ENCODE data around the gene CLIP2. TPM values are rescaled to one million over a fixed set of nuclear protein-coding genes. Genes with fewer than 3 reads are reported as not detected.
"Not testable (repeated sequence)": the region's sequence is repeated elsewhere in the genome, so short reads cannot be mapped to it uniquely, and the experiment has no call there.

Gene CLIP2
- 57.7 TPM for polyA plus RNA-seq (2013, experiment 1 of 2)
- polyA plus RNA-seq (2013, experiment 2 of 2), result 45.1 TPM

GRCh38 chr7:74289018-74289658, at the start of gene CLIP2:
TSS of gene CLIP2 (plus strand) at chr7:74289407. CDS start at chr7:74317547, 28,140 bp downstream.
- no peaks in the 10 kb centered on the region for H3K9me3 ChIP-seq (ENCODE audit: control insufficient read depth, low read length)
- peak within 1 kb of the TSS; percentile 57 for H3K27ac ChIP-seq (ENCODE audit: low read depth, low read length, severe bottlenecking)
- H3K4me3 ChIP-seq (ENCODE audit: extremely low read depth, insufficient read depth, low read length, poor library complexity, severe bottlenecking), result peak within 1 kb of the TSS; percentile 86
- WGBS, 2 experiments (ENCODE audit: insufficient coverage in 2 of 2), result 1 to 8% methylated on average over 8 to 43 of the region's 67 CpGs
- H3K36me3 ChIP-seq (ENCODE audit: control insufficient read depth, insufficient read depth, low read length), result no peaks in the 10 kb centered on the region
- H3K4me1 ChIP-seq (ENCODE audit: control insufficient read depth, insufficient read depth, low read length, poor library complexity, severe bottlenecking), result peaks cover 14% of the 10 kb centered on the region

- Histone ChIP-seq H3K4me3 (ENCODE audit: extremely low read depth, insufficient read depth, low read length, poor library complexity, severe bottlenecking) (no peak overlapping the region), H3K36me3 (ENCODE audit: control insufficient read depth, insufficient read depth, low read length) (peaks cover 91% of the 10 kb centered on the region), H3K4me1 (ENCODE audit: control insufficient read depth, insufficient read depth, low read length, poor library complexity, severe bottlenecking) (peaks cover 4% of the 10 kb centered on the region), H3K27ac (ENCODE audit: low read depth, low read length, severe bottlenecking) (no peak overlapping the region), H3K9me3 (ENCODE audit: control insufficient read depth, low read length) (no peaks in the 10 kb centered on the region)
- WGBS, 2 experiments (ENCODE audit: insufficient coverage in 2 of 2), result 100% methylated on average over 1 to 2 of the region's 4 CpGs
Observed at GRCh38 chr7:74240482-74240881, 48.7 kb upstream of the CLIP2 start.

- no peak overlapping the region for H3K4me3 ChIP-seq (ENCODE audit: extremely low read depth, insufficient read depth, low read length, poor library complexity, severe bottlenecking)
- no peak overlapping the region for H3K27ac ChIP-seq (ENCODE audit: low read depth, low read length, severe bottlenecking)
- H3K4me1 ChIP-seq (ENCODE audit: control insufficient read depth, insufficient read depth, low read length, poor library complexity, severe bottlenecking), result peaks cover 4% of the 10 kb centered on the region
- WGBS, 2 experiments (ENCODE audit: insufficient coverage in 2 of 2), result 90 to 95% methylated on average over 3 to 4 of the region's 6 CpGs
- H3K36me3 ChIP-seq (ENCODE audit: control insufficient read depth, insufficient read depth, low read length), result peaks cover 86% of the 10 kb centered on the region
- no peaks in the 10 kb centered on the region for H3K9me3 ChIP-seq (ENCODE audit: control insufficient read depth, low read length)
Observed at GRCh38 chr7:74242122-74242443, 47.1 kb upstream of the CLIP2 start.

- H3K4me3 ChIP-seq (ENCODE audit: extremely low read depth, insufficient read depth, low read length, poor library complexity, severe bottlenecking), result no peak overlapping the region
- H3K27ac ChIP-seq (ENCODE audit: low read depth, low read length, severe bottlenecking), result no peak overlapping the region
- peaks cover 91% of the 10 kb centered on the region for H3K36me3 ChIP-seq (ENCODE audit: control insufficient read depth, insufficient read depth, low read length)
- WGBS, 2 experiments (ENCODE audit: insufficient coverage in 2 of 2), result 90 to 100% methylated on average over 3 to 4 of the region's 4 CpGs
- H3K9me3 ChIP-seq (ENCODE audit: control insufficient read depth, low read length), result no peaks in the 10 kb centered on the region
- no peaks in the 10 kb centered on the region for H3K4me1 ChIP-seq (ENCODE audit: control insufficient read depth, insufficient read depth, low read length, poor library complexity, severe bottlenecking)
Observed at GRCh38 chr7:74246497-74246896, 42.7 kb upstream of the CLIP2 start.

GRCh38 chr7:74248156-74248555, 41.1 kb upstream of the CLIP2 start:
- Histone ChIP-seq H3K36me3 (ENCODE audit: control insufficient read depth, insufficient read depth, low read length) (peaks cover 85% of the 10 kb centered on the region), H3K27ac (ENCODE audit: low read depth, low read length, severe bottlenecking) (no peak overlapping the region), H3K4me3 (ENCODE audit: extremely low read depth, insufficient read depth, low read length, poor library complexity, severe bottlenecking) (no peak overlapping the region), H3K9me3 (ENCODE audit: control insufficient read depth, low read length) (no peaks in the 10 kb centered on the region), H3K4me1 (ENCODE audit: control insufficient read depth, insufficient read depth, low read length, poor library complexity, severe bottlenecking) (peaks cover 4% of the 10 kb centered on the region)
- WGBS, 2 experiments (ENCODE audit: insufficient coverage in 2 of 2), result 97 to 100% methylated on average over 5 to 6 of the region's 6 CpGs

GRCh38 chr7:74249058-74249457, 40.1 kb upstream of the CLIP2 start:
- not testable (repeated sequence) for H3K4me3 ChIP-seq (ENCODE audit: extremely low read depth, insufficient read depth, low read length, poor library complexity, severe bottlenecking); H3K9me3 ChIP-seq (ENCODE audit: control insufficient read depth, low read length); H3K27ac ChIP-seq (ENCODE audit: low read depth, low read length, severe bottlenecking); H3K4me1 ChIP-seq (ENCODE audit: control insufficient read depth, insufficient read depth, low read length, poor library complexity, severe bottlenecking)
- 87 to 98% methylated on average over 6 to 7 of the region's 10 CpGs for WGBS, 2 experiments (ENCODE audit: insufficient coverage in 2 of 2)
- peaks cover 76% of the 10 kb centered on the region for H3K36me3 ChIP-seq (ENCODE audit: control insufficient read depth, insufficient read depth, low read length)

- Histone ChIP-seq H3K27ac (ENCODE audit: low read depth, low read length, severe bottlenecking) (no peak overlapping the region), H3K4me1 (ENCODE audit: control insufficient read depth, insufficient read depth, low read length, poor library complexity, severe bottlenecking) (peaks cover 7% of the 10 kb centered on the region), H3K4me3 (ENCODE audit: extremely low read depth, insufficient read depth, low read length, poor library complexity, severe bottlenecking) (no peak overlapping the region), H3K9me3 (ENCODE audit: control insufficient read depth, low read length) (no peaks in the 10 kb centered on the region), H3K36me3 (ENCODE audit: control insufficient read depth, insufficient read depth, low read length) (peaks cover 46% of the 10 kb centered on the region)
- WGBS, 2 experiments (ENCODE audit: insufficient coverage in 2 of 2), result 90 to 100% methylated on average over 4 of the region's 5 CpGs
Observed at GRCh38 chr7:74252893-74253292, 36.3 kb upstream of the CLIP2 start.

- 85 to 88% methylated on average over 7 of the region's 7 CpGs for WGBS, 2 experiments (ENCODE audit: insufficient coverage in 2 of 2)
- Histone ChIP-seq H3K27ac (ENCODE audit: low read depth, low read length, severe bottlenecking) (no peak overlapping the region), H3K4me1 (ENCODE audit: control insufficient read depth, insufficient read depth, low read length, poor library complexity, severe bottlenecking) (peaks cover 9% of the 10 kb centered on the region), H3K36me3 (ENCODE audit: control insufficient read depth, insufficient read depth, low read length) (peaks cover 41% of the 10 kb centered on the region), H3K9me3 (ENCODE audit: control insufficient read depth, low read length) (no peaks in the 10 kb centered on the region), H3K4me3 (ENCODE audit: extremely low read depth, insufficient read depth, low read length, poor library complexity, severe bottlenecking) (peak overlapping the region; percentile 70)
Observed at GRCh38 chr7:74253331-74253730, 35.9 kb upstream of the CLIP2 start.

GRCh38 chr7:74253835-74254128, 35.4 kb upstream of the CLIP2 start:
- WGBS, 2 experiments (ENCODE audit: insufficient coverage in 2 of 2), result 0% methylated on average over 8 of the region's 10 CpGs
- no peaks in the 10 kb centered on the region for H3K9me3 ChIP-seq (ENCODE audit: control insufficient read depth, low read length)
- peak overlapping the region; percentile 89 for H3K27ac ChIP-seq (ENCODE audit: low read depth, low read length, severe bottlenecking)
- peaks cover 37% of the 10 kb centered on the region for H3K36me3 ChIP-seq (ENCODE audit: control insufficient read depth, insufficient read depth, low read length)
- H3K4me1 ChIP-seq (ENCODE audit: control insufficient read depth, insufficient read depth, low read length, poor library complexity, severe bottlenecking), result peaks cover 13% of the 10 kb centered on the region
- peak overlapping the region; percentile 70 for H3K4me3 ChIP-seq (ENCODE audit: extremely low read depth, insufficient read depth, low read length, poor library complexity, severe bottlenecking)

GRCh38 chr7:74254129-74254857, 34.9 kb upstream of the CLIP2 start, which contains the start of gene RFC2:
TSS of gene RFC2 (minus strand) at chr7:74254399. CDS start at chr7:74254383, 16 bp downstream.
- WGBS, 2 experiments (ENCODE audit: insufficient coverage in 2 of 2), result 0% methylated on average over 64 to 75 of the region's 75 CpGs
- peaks cover 32% of the 10 kb centered on the region for H3K36me3 ChIP-seq (ENCODE audit: control insufficient read depth, insufficient read depth, low read length)
- H3K9me3 ChIP-seq (ENCODE audit: control insufficient read depth, low read length), result no peaks in the 10 kb centered on the region
- peaks cover 13% of the 10 kb centered on the region for H3K4me1 ChIP-seq (ENCODE audit: control insufficient read depth, insufficient read depth, low read length, poor library complexity, severe bottlenecking)
- peak within 1 kb of the TSS; percentile 89 for H3K27ac ChIP-seq (ENCODE audit: low read depth, low read length, severe bottlenecking)
- peak within 1 kb of the TSS; percentile 70 for H3K4me3 ChIP-seq (ENCODE audit: extremely low read depth, insufficient read depth, low read length, poor library complexity, severe bottlenecking)

- H3K4me3 ChIP-seq (ENCODE audit: extremely low read depth, insufficient read depth, low read length, poor library complexity, severe bottlenecking), result peak overlapping the region; percentile 70
- H3K9me3 ChIP-seq (ENCODE audit: control insufficient read depth, low read length), result no peaks in the 10 kb centered on the region
- H3K36me3 ChIP-seq (ENCODE audit: control insufficient read depth, insufficient read depth, low read length), result peaks cover 25% of the 10 kb centered on the region
- peak overlapping the region; percentile 89 for H3K27ac ChIP-seq (ENCODE audit: low read depth, low read length, severe bottlenecking)
- H3K4me1 ChIP-seq (ENCODE audit: control insufficient read depth, insufficient read depth, low read length, poor library complexity, severe bottlenecking), result peaks cover 13% of the 10 kb centered on the region
- WGBS, 2 experiments (ENCODE audit: insufficient coverage in 2 of 2), result 34 to 37% methylated on average over 18 of the region's 20 CpGs
Observed at GRCh38 chr7:74254858-74255379, 34.3 kb upstream of the CLIP2 start.

All from mesodermal cell (in vitro differentiated cells).